Measurements from ENCODE around the gene CACUL1.

The CACUL1 gene

DNA sequence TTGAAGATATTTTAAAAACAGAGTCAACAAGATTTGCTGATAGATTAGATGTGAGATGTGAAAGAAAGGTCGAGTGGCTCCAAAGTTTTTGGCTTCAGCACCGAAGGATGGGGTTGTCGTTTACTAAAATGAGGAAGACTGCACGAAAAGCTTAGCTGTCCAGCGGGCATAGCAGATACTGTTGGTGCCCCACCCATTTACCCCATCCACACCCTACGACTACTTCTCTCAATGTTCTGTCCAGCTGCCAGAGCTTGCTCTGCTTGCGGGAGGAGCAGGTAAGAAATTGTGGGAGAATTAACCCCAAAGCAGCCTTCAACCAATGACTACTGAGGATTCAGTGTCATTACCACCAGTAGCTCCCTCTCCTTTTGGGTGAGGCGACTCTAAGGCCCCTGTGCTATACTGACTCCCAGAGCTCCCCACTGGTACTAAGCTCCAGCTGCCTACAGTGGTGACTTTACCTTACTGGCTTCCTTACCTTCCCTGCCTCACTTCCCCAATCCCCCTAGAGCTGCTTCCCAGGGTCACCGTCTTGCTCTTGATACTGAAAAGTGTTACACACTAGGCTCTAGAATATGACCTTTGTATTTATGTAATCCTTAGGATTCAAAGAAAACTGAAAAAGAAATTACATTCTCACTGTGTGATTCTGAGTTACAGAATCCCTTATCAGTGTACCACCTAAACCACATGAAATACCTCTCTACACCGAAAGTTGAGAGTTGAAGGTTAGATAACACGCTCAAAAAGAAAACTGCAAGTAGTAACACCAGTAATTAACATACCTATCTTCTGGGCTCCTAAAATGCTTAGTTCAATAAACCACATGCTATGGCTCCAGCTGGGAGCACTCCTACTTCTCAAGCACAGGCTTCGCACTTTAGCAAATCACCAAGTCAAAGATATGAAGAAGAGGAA is 22.3 kb downstream of the CACUL1 start:
- no peak for DNase-seq (ENCODE audit: low spot score)

DNA sequence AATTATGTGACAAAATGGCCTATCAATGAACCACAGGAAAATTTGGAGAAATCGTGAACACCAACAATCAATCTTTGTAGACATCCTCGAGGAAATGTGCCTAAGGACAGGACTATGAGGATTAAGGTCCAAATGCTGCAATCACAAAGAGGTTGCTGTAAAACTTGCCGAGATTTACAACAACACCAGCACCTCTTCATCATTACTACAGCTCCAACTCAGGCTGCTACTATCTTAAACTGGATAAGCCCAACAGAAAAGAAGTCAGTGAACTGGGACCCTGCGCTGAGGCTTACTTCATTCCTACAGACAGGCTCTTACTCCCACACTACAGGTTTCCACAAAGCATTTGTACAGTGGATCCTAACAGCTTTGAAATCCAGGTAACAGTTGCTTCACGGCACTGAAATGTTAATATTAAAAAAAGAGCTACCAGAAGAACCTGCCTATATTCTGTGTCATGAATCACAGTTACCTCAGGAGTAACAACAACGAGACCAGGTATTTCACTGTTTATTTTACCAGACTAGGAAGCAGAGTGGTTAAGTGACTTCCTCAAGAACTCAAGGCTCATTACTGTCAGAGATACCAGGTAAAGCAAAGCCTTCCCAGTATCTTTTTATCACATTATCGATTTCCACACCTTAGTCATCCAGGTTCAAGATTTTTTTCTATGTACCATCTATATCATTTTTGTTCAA is 23.9 kb downstream of the CACUL1 start:
- DNase-seq (ENCODE audit: low spot score): no peak

DNA sequence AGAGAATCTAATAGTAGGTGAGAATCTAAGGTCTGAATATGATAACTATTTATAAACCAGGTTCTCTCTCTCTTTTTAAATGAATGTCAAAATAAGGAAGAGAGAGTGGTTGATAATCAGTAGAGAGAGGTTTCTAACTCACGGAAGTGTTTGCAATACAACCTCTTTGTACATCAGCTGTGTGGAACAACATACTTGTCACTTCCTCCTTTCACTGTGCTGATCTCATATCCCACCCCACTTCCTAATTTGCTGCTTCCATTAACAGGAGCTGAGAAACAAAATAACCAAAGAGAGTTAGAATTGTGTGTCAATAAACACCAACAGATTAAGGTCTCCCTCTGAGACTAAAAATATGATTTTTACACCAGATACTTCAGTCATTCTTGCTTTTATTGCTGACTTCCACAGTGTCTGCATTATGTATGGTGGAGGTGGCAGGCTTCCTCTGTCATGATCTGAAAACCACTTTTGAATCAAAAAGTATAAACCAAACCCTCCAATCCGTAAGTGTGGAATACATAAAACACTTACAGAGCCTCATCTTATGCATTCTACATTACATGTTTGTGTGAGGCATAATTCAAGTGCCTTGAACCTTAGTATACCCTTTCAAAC is 25.0 kb downstream of the CACUL1 start:
- no peak for DNase-seq (ENCODE audit: low spot score)

DNA sequence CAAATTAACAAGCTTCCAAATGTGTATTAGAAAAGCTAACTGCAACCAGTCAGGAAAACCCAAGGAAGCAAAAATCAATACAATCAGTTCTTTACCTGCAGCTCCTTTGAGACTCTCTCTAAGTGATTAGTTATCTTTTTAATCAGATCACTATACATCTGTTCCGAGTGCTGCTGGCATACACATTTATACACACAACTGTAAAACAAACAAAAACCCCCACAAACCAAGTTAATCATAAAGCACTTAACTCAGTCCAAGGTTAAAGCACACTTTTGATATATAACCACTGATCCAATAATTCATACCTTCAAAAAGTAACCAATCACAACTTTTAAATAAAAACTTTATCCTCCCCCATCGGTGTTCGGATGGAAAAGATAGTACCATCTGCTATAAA is 25.6 kb downstream of the CACUL1 start:
- DNase-seq (ENCODE audit: low spot score): no peak

DNA sequence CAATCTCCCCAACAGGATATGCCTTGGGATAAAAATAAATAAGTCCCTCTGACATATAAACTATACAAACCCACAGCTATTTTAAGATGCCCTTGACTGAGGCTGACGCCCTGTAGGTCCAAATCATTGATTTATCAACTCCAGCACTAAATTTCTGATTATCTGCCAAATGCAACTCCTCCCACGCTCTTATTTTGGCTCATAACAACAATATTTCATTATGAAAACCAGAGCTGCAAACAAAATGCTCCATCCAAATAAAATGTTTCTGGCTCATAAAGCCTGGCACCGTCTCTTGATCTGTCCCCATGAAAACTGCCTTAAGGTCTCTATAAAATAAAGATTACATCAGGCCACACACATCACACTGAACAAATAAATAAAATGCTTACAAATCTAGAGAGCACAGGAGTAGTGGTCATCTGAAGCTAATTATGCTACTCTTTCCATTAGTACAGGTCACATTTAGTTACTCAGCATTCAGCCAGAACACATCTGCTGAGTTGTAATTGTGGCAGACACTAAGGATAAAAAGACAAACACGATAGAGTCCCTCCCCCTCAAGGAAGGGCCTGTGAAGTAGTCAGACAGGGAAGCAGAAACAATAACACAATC is 28.8 kb downstream of the CACUL1 start:
- DNase-seq (ENCODE audit: low spot score): no peak

DNA sequence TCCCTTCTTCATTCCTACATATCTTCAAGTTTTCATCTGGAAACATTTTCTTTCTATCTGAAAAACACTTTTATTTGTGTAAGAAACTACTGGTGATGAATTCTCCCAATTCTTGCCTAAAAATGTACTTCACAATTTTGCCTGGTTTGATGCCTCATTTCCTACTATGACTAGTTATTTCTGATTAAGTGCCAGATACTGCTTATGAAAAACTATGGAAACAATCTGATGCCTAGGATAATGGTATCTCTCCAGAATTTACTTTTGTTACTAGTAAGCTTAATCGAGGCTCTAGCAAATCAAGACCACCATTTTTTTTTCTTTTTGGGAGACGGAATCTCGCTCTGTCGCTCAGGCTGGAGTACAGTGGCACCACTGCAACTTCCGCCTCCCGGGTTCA is 31.3 kb downstream of the CACUL1 start:
- no peak for DNase-seq (ENCODE audit: low spot score)

DNA sequence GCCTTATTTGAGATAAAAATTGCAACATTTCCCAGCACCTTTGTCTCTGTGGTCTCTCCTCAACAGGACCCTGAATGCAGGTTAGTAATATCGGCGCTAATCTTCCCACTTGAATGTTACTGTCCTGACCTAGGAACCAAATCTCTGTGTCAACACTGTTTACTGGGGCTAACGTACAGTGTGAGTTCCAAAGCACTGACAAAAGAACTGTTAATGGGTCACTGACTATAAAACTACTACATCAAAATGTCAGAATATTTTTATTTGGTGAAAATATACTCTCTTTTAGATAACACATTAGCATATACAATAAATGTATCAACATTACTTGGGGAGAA is 33.3 kb downstream of the CACUL1 start:
- no peak for DNase-seq (ENCODE audit: low spot score)

DNA sequence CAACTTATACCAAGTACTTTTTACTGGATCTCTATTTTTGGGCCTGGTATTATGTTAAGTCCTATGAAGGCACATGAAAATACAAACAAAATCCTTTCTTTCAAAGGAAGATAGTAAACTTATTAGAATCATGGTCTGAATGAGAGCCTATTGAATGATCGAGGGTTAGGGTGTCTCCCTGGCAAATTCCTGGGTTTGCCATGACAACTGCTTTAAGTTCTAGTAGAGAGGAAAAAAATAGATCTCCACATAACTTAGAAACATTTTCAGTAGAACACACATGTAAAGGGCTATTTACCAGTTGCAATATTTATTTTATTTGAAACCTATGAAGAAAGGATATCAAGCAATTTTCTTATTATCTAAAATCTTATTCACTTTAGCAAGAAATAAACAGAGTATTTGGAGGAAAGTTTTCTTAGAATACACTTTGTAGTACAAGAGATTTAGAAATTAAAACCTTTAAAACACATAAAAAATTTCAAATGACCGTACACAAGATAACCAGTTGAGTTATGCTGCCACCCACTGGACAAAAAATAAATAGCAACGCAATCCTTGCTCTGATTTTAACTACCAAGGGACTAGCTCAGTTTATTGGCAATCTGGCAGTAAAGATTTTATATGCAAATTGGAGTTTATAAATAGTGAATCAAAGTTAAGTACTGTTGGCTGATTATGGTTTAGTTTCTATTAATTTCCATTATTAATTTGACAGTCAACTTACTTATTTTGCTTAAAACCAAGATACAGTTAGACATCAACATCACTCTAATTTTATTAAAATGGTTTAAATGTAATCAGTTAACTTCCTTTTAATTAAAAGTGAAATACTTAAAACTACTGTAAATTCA is 33.9 kb downstream of the CACUL1 start:
- DNase-seq (ENCODE audit: low spot score): peak; percentile 18

DNA sequence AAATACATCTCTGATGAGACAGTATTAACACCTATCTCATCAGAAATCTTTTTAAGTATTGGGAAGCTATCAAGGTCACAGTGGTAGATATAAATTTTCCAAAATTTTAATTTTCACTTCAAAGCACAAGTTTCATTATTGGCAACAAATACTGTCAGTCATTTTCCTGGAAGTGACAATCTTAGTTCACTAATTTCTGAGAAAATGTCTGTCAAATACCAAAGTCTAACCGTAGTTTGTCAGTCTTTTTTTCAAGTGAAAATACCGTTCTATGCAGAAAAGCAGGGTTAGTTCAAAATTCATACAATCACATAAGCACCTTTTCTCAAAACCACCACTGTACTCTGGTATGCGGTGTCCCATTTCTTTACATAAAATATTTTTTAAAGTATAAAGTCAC is 40.4 kb downstream of the CACUL1 start:
- DNase-seq (ENCODE audit: low spot score): no peak

DNA sequence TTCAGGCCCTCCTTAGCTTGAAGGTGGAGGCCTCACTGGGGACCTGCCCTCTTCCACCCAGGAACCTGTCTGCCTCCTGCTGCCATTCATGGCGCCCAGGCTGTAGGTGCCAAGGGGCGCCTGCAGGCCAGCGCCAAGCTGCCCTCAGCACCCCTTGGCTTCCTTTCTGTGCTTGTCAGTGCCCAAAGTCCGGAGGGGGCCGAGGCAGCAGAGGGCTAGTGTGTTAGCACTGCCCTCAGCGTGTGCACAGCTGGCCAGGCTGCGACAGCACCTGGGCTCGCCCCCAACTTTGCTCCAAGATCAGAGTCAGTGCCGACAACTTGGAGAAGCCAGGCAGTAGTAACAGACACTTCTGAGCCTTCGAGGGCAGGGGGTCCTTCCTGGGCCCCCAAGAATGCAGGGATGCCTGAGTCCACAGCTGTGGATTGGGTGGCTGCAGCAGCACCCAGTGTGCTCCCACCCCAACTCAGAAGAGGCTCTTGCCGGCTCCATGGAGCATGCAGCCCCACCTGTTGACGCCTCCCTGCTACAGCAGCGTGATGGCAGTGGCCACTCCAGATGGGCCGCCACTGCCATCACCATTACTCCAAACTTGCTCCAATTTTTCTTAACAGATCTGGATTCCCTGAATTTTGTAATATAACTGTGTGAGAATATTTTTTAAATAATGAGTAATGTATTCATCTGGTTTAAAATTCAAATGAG is 41.7 kb downstream of the CACUL1 start:
- no peak for DNase-seq (ENCODE audit: low spot score)

DNA sequence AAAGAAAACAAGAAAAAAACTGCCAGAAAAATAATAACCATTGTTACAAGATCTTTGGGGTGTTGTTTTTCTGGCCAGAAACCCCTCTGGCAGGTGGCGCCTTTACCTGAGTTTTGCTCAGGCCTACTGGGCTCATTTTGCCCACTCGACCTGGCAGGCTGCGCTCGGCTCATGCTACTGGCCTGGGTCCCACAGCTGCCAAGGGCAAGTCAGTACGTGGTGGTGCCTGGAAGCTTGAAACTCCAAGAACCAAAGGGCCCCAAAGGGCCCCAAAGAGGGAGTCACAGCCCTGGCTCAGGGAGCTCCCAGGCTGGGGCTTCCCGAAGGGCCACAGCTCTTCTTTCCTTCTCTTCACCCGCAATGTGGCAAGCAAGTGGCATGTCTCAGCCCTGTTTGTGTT is 42.7 kb downstream of the CACUL1 start:
- DNase-seq (ENCODE audit: low spot score): no peak

DNA sequence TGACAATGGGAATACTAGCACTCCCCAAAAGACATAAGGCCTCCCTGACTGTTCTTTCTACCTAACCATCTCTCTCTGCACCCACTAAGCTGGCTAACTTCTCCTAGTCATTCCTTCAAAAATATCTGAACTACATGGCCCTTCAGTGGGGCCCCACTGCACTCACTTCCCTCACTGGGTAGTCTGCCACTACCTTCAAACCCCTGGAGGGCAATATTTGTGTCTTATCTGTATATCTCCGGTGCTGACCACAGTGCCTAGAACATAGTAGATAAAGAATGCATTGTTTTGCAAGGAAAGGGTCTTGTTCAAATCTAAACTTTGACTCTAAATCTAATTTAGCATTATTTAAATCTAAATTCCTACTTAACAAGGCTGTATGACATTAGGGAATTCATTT is 44.3 kb downstream of the CACUL1 start:
- no peak for DNase-seq (ENCODE audit: low spot score)

DNA sequence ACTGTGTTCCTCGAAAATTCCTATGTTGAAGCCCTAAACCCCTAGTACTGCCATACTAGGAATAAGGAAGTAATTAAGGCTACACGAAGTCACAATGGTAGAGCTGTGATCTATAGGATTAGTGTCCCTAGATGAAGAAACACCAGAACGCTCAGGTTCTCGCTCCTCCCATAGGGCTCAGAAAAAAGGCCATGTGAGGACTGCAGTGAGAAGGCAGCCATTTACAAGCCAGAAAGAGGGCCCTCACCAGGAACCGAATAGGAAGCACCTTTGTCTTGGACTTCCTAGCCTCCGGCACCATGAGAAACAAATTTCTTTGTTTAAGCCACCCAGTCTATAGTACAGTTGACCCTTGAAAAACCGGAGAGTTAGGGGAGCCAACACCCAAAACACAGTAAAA is 46.2 kb downstream of the CACUL1 start:
- DNase-seq (ENCODE audit: low spot score): no peak

DNA sequence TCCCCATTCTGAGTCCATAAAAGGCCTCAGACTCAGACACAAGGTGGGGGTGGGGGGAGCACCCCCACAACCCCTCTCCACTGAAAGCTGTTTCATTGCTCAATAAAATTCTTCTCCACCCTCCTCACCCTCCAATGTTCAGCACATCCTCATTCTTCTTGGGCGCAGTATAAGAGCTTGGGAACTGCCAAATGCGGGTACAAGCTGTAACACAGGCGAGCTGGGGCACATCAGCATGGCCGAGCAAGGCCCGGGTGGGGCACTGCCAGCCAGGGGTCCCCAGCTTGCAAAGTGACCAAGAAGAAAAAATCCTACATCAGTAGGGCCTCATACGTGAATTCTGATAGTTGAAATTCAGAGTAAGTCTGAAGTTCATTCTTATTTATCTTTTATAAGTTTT is 50.1 kb downstream of the CACUL1 start:
- no peak for DNase-seq (ENCODE audit: low spot score)

DNA sequence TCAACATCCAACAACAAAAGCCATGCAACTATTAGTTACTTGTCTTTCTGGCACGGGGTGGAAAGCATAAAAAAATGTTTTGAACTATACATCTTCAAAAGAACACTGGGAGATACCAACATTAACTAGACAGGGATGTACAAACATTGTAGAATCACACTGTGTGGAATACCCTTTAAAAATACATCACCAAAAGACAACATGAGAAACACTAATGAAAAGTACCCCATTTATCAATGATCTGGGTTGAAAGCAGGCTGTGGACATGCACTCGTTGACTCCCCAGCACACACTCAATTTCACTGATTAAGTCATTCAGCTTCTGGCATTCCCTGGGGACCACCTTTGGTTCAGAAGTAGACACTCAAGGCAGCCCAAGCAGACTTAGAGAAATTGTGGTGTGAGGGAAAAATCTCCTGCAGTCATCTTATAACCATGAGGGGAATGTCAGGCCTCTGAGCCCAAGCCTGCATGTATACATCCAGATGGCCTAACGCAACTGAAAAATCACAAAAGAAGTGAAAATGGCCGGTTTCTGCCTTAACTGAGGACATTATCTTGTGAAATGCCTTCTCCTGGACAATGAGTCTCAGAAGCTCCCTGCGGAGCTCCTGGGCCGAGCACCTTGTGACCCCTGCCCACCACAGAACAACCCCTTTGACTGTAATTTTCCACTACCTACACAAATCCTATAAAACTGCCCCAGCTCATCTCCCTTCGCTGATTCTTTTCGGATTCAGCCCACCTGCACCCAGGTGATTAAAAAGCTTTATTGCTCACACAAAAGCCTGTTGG is 53.0 kb downstream of the CACUL1 start:
- DNase-seq (ENCODE audit: low spot score): no peak

DNA sequence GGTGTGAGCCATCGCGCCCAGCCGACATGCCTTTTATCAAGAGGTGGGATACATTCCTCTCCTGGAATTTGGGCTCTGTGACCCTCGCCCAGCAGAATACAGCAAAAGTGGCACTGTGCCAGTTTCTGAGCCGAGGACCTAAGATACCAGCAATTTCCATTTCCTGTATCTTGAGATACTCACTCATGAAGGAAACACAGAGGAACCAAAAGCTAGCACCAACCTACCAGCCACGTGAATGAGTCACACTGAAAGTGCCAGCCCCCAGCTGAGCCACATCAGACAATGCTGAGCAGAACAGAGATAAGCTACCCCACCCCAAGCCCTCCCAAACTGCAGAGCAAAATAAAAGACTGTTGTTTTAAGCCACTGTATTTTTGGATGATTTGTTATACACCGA is 56.3 kb downstream of the CACUL1 start:
- DNase-seq (ENCODE audit: low spot score): peak; percentile 54

DNA sequence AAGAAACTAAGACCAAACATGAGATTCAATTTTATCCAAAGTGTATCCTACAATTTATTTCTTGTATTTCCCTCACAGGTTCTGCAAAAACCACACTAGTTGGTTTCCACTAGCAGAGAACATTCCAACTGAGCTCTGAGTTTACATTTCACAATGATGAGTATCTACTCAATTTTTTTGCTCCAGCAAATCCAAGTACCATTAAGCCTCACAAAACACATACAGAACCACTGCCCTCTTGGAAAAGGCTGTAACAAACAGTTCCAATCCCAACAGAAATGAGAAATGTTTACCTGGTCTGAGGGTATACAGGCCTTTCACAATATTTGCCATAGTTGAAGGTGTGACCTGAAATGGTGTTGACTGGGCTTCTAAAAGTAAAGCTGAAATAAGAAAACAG is 59.9 kb downstream of the CACUL1 start:
- DNase-seq (ENCODE audit: low spot score): no peak

DNA sequence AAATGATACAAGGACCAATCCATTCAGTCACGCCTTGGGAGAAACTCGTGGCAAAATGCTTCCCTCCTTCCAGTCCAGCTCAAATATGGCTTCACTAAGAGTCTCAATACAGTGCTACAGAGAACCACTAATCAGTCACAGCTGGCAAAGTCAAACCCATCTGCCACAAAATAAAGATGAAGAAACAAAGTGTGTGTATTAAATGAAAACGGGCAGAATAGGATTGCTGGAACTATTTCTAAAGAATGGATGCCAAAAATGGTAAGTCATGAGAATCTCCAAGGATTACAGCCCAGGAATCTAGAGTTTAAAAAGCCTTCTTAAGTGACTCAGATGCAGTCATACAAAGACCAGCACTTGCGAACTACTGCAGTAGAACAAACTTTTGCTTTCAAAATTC is 61.9 kb downstream of the CACUL1 start:
- no peak for DNase-seq (ENCODE audit: low spot score)

DNA sequence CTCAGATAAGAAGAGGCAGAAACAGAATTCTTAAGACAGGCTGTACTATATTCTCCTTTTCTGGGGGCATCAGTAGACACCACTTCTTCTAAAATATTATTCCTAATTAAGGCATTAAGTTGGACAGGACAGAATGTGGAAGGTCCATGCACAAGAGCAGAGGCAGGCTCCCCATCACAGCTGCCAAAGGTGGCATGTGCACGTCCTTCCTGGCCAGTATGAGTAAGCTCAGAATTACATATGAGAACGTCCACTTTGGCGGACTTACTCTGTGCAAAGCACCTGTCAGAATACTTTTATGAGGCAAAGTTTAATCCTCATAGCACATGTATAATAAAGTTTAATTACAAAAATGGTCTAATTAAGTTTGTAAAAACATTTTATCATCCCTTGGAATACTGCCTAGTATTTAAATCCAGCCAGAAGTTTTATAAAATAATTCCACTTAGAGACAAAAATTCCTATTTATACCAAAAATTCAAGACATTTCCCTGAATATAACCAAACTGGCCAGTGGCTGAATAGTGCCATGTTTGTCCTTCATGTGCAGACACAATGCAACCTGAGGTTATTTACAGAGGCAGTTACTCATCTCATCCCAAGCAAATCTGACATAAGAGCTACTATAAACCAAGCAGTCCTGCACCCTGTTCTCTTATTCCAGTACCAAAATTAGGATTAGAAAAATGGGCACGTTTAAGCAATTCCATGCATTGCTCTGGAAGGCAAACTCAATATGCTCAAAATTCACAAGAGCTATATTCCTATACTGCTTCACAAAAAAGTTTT is 65.5 kb downstream of the CACUL1 start:
- DNase-seq (ENCODE audit: low spot score): no peak

DNA sequence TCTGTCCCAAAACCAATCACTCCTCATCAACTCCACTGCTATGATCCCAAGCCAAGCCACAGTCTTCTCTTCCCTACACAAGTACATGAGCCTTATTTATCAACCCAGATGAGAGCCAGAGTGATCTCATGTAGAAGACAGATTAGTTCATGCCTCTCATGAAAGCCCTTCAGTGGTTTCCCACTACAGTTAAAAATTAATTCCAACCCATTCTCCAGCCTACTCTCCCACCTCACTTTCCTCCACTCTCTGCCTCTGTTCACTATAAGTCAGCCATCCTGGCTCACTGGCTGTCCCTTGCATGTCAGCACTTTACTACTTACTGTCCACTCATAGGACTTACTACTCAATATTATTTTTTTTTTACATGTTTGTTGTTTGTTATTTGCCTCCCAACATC is 67.3 kb downstream of the CACUL1 start:
- DNase-seq (ENCODE audit: low spot score): no peak

Measured in COLO829 (cell line).